ENCODE data around the gene PPTC7.
A peak's percentile ranks its signal among the peaks of the same experiment; 100 is the strongest.
"Not testable (repeated sequence)": the region's sequence is repeated elsewhere in the genome, so short reads cannot be mapped to it uniquely, and the experiment has no call there.

The PPTC7 gene

DNA sequence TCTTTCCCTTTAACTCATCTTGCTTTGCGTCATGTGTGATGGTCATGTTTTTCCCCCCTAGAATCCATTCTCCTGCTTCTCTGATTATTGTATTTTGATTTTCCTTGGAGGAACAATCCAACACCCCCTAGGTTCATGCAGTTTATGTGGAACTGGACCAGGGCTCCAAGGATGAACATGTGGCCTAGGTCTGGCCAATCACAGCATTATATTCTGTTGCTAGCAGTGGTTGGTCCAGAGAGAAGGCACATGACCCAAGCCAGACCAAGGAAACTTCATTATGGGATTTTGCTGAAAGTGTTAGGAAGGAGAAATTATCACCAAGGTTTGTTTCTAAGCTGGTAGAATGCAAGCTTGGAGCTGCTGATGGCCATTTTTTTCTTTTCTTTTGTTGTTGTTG is 6.9 kb upstream of the PPTC7 start:
- no peak for FAIRE-seq

GRCh38 chr12:110587102-110587501 is 4.0 kb upstream of the PPTC7 start:
- FAIRE-seq; DNase-seq (ENCODE audit: insufficient read length, low spot score): not testable (repeated sequence)

More for the DNA sequence above, 6.9 kb upstream of the PPTC7 start:
- TF ChIP-seq POLR2A (IDR thresholded peaks at IDR 0.05; ENCODE audit: low read depth, low read length) = no peak
- no peak for TF ChIP-seq TAF1 (IDR thresholded peaks at IDR 0.05; ENCODE audit: low read depth, low read length)
- no peak for TF ChIP-seq PAX5 (IDR thresholded peaks at IDR 0.05; ENCODE audit: insufficient read depth, low read length, severe bottlenecking)
- TF ChIP-seq SPI1 (IDR thresholded peaks at IDR 0.05; ENCODE audit: low read depth, low read length) = no peak
- DNase-seq (ENCODE audit: insufficient read length, low spot score) = no peak

DNA sequence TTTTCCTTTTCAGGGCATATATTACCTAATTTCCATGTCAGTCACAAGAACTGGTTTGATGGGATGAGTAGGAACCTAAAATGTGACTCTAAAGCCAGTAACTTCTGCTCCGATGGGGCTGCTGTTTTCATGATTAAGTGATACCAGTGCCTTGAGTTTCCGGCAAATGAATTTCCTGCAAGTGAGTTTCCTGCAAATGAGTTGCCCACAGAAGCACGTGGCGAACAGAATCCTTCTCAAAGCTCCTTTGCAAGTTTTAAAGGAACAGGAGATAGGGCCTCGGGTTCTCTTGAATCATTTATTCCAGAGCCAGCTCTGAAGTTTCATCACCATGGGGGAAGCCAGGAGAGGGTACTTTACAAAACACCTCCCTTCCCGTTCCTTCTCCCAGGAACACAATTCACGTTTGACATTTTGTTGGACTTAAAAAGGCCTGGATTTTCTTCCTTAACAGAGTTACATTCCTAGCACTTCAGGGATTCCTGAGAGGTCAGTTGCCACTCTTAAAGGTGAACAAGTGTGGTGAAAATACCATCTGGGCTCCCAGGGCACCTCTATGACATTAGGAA is 2.2 kb upstream of the PPTC7 start:
- DNase-seq (ENCODE audit: insufficient read length, low spot score) (no peak), FAIRE-seq (no peak)
- no peak for TF ChIP-seq POLR2AphosphoS5 (IDR thresholded peaks at IDR 0.05; ENCODE audit: low read depth, low read length)
- TF ChIP-seq TAF1 (IDR thresholded peaks at IDR 0.05; ENCODE audit: low read depth, low read length) = no peak
- no peak for TF ChIP-seq POLR2A (IDR thresholded peaks at IDR 0.05; ENCODE audit: low read depth, low read length)
- no peak for TF ChIP-seq POU2F2 (IDR thresholded peaks at IDR 0.05; ENCODE audit: low read depth, low read length)
- TF ChIP-seq SPI1 (IDR thresholded peaks at IDR 0.05; ENCODE audit: low read depth, low read length) = no peak
- no peak for TF ChIP-seq PAX5 (IDR thresholded peaks at IDR 0.05; ENCODE audit: insufficient read depth, low read length, severe bottlenecking)

DNA sequence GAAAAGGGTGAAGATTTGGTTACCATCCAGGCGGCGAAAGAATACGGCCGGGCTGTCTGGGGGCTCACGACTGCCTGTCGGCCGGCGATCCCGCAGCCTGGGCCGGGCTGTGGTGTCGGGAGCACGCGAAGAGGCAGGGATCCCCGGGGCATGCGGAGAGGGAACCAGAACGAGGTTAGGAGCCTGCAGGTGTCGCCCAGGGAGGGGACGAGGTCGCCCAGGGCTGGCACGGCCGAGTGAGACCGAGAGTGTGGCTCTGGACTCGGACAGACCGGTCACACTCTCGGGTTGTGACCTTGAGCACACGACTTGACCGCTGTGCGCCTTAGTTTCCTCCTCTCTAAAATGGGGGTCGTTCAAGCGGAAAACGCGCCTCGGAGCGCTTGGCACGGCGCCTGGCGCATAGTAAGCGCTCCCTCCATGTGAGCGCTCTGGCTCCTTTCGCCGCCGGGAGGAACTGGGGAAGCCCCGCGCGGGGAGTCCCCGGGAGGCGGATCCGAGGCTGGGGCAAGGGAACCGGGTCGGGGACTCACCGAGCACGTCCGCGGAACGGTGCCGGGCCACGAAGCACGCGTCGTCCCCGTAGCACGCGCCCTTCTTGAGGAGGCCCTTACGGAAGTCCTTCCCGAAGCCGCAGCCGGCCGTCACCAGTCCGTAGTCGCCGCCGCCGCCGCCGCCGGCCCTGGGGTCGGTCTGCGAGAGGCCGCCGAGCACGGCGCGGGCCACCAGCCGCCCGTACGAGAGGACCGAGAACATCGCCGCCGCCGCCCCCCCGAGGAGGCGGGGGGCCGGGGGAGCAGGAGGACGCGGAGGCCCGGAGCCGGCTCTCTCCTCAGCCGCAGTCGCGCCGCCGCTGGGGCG is 612 bp downstream of the PPTC7 start:
- FAIRE-seq (peak; percentile 80), DNase-seq (ENCODE audit: insufficient read length, low spot score) (peak; percentile 35)
- peak; percentile 39 for TF ChIP-seq PAX5 (IDR thresholded peaks at IDR 0.05; ENCODE audit: insufficient read depth, low read length, severe bottlenecking)
- TF ChIP-seq POU2F2 (IDR thresholded peaks at IDR 0.05; ENCODE audit: low read depth, low read length) = no peak
- peak; percentile 27; the same call in 1 of the 2 replicates for TF ChIP-seq SPI1 (IDR thresholded peaks at IDR 0.05; ENCODE audit: low read depth, low read length)

GRCh38 chr12:110581931-110582275 is 1.2 kb downstream of the PPTC7 start:
- DNase-seq (ENCODE audit: insufficient read length, low spot score) (no peak), FAIRE-seq (no peak)

DNA sequence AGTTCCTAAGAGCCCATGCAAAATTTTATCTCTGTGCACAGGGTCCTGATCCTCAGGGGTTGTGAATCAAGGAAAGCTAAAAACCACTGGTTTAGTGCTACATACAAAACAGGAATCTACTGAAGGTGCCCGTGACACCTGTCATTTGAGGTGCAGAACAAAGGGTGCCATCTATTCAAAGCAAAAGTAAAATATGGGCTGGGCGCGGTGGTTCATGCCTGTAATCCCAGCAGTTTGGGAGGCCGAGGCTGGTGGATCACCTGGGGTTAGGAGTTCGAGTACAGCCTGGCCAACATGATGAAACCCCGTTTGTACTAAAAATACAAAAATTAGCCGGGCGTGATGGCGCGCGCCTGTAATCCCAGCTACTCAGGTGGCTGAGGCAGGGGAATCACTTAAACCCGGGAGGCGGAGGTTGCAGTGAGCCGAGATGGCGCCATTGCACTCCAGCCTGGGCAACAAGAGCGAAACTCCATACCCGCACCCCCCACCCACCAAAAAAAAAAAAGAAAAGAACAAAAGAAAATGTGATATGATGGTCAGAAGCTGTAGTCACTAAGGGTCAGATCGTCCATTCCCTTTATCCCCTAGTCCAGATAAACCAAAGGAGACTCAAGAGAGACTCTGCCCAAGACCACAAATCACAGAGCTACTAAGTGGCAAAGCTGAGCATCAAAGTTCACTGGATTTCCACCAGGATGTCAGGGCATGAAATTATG is 3.4 kb downstream of the PPTC7 start:
- TF ChIP-seq POLR2AphosphoS5 (IDR thresholded peaks at IDR 0.05; ENCODE audit: low read depth, low read length) = no peak
- TF ChIP-seq SPI1 (IDR thresholded peaks at IDR 0.05; ENCODE audit: low read depth, low read length) = no peak
- DNase-seq (ENCODE audit: insufficient read length, low spot score) = no peak
- FAIRE-seq = no peak

More at GRCh38 chr12:110581931-110582275, 1.2 kb downstream of the PPTC7 start:
- TF ChIP-seq POLR2AphosphoS5 (IDR thresholded peaks at IDR 0.05; ENCODE audit: low read depth, low read length) (no peak; the same call in 1 of the 2 replicates), TAF1 (IDR thresholded peaks at IDR 0.05; ENCODE audit: low read depth, low read length) (no peak), PAX5 (IDR thresholded peaks at IDR 0.05; ENCODE audit: insufficient read depth, low read length, severe bottlenecking) (no peak), POU2F2 (IDR thresholded peaks at IDR 0.05; ENCODE audit: low read depth, low read length) (no peak), SPI1 (IDR thresholded peaks at IDR 0.05; ENCODE audit: low read depth, low read length) (no peak), POLR2A (IDR thresholded peaks at IDR 0.05; ENCODE audit: low read depth, low read length) (no peak)

GRCh38 chr12:110578694-110579534 is 4.2 kb downstream of the PPTC7 start:
- FAIRE-seq = no peak
- TF ChIP-seq SPI1 (IDR thresholded peaks at IDR 0.05; ENCODE audit: low read depth, low read length) = no peak
- peak; percentile 67; the same call in 1 of the 2 replicates for TF ChIP-seq POU2F2 (IDR thresholded peaks at IDR 0.05; ENCODE audit: low read depth, low read length)
- no peak for DNase-seq (ENCODE audit: insufficient read length, low spot score)

DNA sequence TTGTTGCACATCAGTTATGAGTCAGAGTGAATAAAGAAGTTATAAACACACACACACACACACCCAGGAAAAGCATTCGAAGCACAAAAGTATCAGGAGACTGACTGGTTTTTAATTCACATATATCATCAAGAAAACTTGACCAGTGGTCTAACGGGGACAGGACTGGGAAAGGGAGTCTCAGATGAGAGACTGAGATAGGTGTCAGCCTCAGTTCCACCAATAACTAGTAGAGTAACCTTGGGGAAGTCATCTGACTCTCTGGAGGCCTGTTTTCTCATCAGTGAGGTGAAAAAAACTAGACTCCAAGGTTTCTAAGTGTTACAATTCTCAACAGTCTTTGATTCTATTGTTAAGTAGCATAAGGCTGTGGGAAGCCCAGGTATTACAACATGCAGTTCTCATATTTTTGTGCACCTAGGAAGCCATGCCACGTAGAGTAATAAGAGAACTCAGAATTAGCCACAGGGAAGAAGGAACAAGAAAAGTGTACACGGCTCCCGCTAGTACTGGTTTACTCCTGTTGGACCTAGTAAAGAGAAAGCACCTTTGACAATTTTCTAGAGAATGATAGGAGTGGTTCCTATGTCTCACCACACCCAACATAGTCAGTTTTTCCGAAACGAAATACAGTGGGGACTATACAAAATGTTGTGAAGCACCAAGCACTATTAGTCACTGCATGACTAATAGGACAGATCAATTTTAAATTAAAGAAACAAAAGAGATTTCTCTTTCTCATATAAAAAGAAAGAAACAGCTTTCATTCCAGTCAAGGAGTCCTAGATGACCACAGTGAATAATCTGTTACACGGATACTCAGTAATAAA is 5.0 kb downstream of the PPTC7 start:
- DNase-seq (ENCODE audit: insufficient read length, low spot score) (peak; percentile 24), FAIRE-seq (peak; percentile 45)
- TF ChIP-seq POLR2AphosphoS5 (IDR thresholded peaks at IDR 0.05; ENCODE audit: low read depth, low read length) = 0 out of 2 replicates have a peak, but pooled peaks have one; percentile 11
- no peak; the same call in 1 of the 2 replicates for TF ChIP-seq SPI1 (IDR thresholded peaks at IDR 0.05; ENCODE audit: low read depth, low read length)
- no peak for TF ChIP-seq PAX5 (IDR thresholded peaks at IDR 0.05; ENCODE audit: insufficient read depth, low read length, severe bottlenecking)
- no peak for TF ChIP-seq POU2F2 (IDR thresholded peaks at IDR 0.05; ENCODE audit: low read depth, low read length)
- peak; percentile 25; the same call in 1 of the 2 replicates for TF ChIP-seq POLR2A (IDR thresholded peaks at IDR 0.05; ENCODE audit: low read depth, low read length)
- no peak for TF ChIP-seq TAF1 (IDR thresholded peaks at IDR 0.05; ENCODE audit: low read depth, low read length)

GRCh38 chr12:110576504-110576903 is 6.6 kb downstream of the PPTC7 start:
- TF ChIP-seq TAF1 (IDR thresholded peaks at IDR 0.05; ENCODE audit: low read depth, low read length) = no peak
- TF ChIP-seq POLR2A (IDR thresholded peaks at IDR 0.05; ENCODE audit: low read depth, low read length) = no peak
- TF ChIP-seq SPI1 (IDR thresholded peaks at IDR 0.05; ENCODE audit: low read depth, low read length) = no peak
- TF ChIP-seq PAX5 (IDR thresholded peaks at IDR 0.05; ENCODE audit: insufficient read depth, low read length, severe bottlenecking) = no peak
- TF ChIP-seq POLR2AphosphoS5 (IDR thresholded peaks at IDR 0.05; ENCODE audit: low read depth, low read length) = no peak
- TF ChIP-seq POU2F2 (IDR thresholded peaks at IDR 0.05; ENCODE audit: low read depth, low read length) = no peak
- DNase-seq (ENCODE audit: insufficient read length, low spot score) = no peak
- FAIRE-seq = no peak

All from GM12891 (cell line).